OCI-LY7 (cell line): ENCODE results near the gene MPPED1. TPM values are rescaled to one million over a fixed set of nuclear protein-coding genes. Genes with fewer than 3 reads are reported as not detected.

ENCODE experiments used
- BruUV-seq: library from RNA; stranded (reverse); fragments of 400-500 nt; replicated peaks from 2 replicates; lab custom pipeline; 2021; lab: Mats Ljungman, UMichigan
- CTCF ChIA-PET: fragments of 300-600 bp; sonication (Branson Sonifier 250); formaldehyde crosslinking; loops from one replicate; lab custom pipeline; 2022; ENCODE audit warnings: antibody characterized with exemption; ENCODE audit not compliant: unreplicated experiment; lab: Charles Lee
- POLR2A ChIA-PET: fragments of 300-600 bp; sonication (Branson Sonifier 250); formaldehyde crosslinking; loops from one replicate; lab custom pipeline; 2022; ENCODE audit warnings: antibody characterized with exemption; lab: Charles Lee
- DNase-seq: peaks from one replicate; pipeline ENCODE4 v3.0.0-alpha.2; 2015; ENCODE audit warnings: low spot score
- H2AFZ ChIP-seq: fragments of 200-600 bp; sonication (generic), shearing (Covaris generic); 2 replicates; pipeline ENCODE4 v1.6.1; 2014; ENCODE audit warnings: mild to moderate bottlenecking, antibody characterized with exemption, low read length, moderate library complexity
- H3K27ac ChIP-seq: fragments of 200-600 bp; sonication (generic); 2 replicates; pipeline ENCODE4 v1.5.1; 2014; ENCODE audit warnings: mixed run types, low read depth, mild to moderate bottlenecking, moderate library complexity, low read length, inconsistent platforms; ENCODE audit not compliant: poor library complexity, severe bottlenecking
- H3K36me3 ChIP-seq: fragments of 200-600 bp; sonication (generic); 2 replicates; pipeline ENCODE4 v1.6.1; 2014; ENCODE audit warnings: mild to moderate bottlenecking, antibody characterized with exemption, low read length, moderate library complexity, mixed read lengths; ENCODE audit not compliant: insufficient read depth
- H3K4me1 ChIP-seq: fragments of 200-600 bp; sonication (generic); 2 replicates; pipeline ENCODE4 v1.5.1; 2014; ENCODE audit warnings: mild to moderate bottlenecking, low read length; ENCODE audit not compliant: insufficient read depth, poor library complexity, severe bottlenecking
- H3K4me2 ChIP-seq: fragments of 200-600 bp; sonication (generic); 2 replicates; pipeline ENCODE4 v1.6.1; 2014; ENCODE audit warnings: mild to moderate bottlenecking, low read length
- H3K4me3 ChIP-seq: fragments of 200-600 bp; sonication (generic); 2 replicates; pipeline ENCODE4 v1.5.1; 2014; ENCODE audit warnings: mild to moderate bottlenecking, low read depth, low read length; ENCODE audit not compliant: poor library complexity, severe bottlenecking
- H3K79me2 ChIP-seq: fragments of 200-600 bp; sonication (generic); 2 replicates; pipeline ENCODE4 v1.6.1; 2016; ENCODE audit warnings: low read depth, mild to moderate bottlenecking, low read length, moderate library complexity, mixed read lengths; ENCODE audit not compliant: insufficient read depth
- H3K9me2 ChIP-seq: fragments of 200-600 bp; sonication (generic); 2 replicates; pipeline ENCODE4 v1.6.1; 2016; ENCODE audit warnings: mild to moderate bottlenecking, low read length, mixed read lengths; ENCODE audit not compliant: insufficient read depth
- H3K9me3 ChIP-seq: fragments of 200-600 bp; sonication (generic); 2 replicates; pipeline ENCODE4 v1.6.1; 2014; ENCODE audit warnings: mild to moderate bottlenecking, mixed run types, low read length, mixed read lengths
- H4K20me1 ChIP-seq: fragments of 200-600 bp; sonication (generic); 2 replicates; pipeline ENCODE4 v1.6.1; 2014; ENCODE audit warnings: mild to moderate bottlenecking, antibody characterized with exemption, low read length, moderate library complexity, mixed read lengths; ENCODE audit not compliant: insufficient read depth
- CTCF ChIP-seq: fragments of 200-600 bp; sonication (generic); conservative IDR thresholded peaks from 2 replicates; pipeline ENCODE4 v1.5.1; 2014; ENCODE audit warnings: mild to moderate bottlenecking, antibody characterized with exemption, low read length, moderate library complexity, mixed read lengths
- EZH2phosphoT487 ChIP-seq: fragments of 200-600 bp; sonication (generic); IDR thresholded peaks from 2 replicates; pipeline ENCODE4 v1.6.1; 2018; ENCODE audit warnings: low read depth, borderline replicate concordance, mild to moderate bottlenecking, mixed run types, antibody characterized with exemption, low read length, moderate library complexity, mixed read lengths
- intact Hi-C: fragments of 100-400 bp; cut with micrococcal nuclease; formaldehyde crosslinking; loops from one replicate; pipeline ENCODE4 v1.10.0; 2022; ENCODE audit not compliant: unreplicated experiment
- total RNA-seq, 2 experiments: library from RNA; depleted of rRNA in 1 of 2; stranded (reverse); fragments of >200 nt in 1 of 2; shearing (Covaris generic) in 1 of 2; gene quantifications; 2 replicates each; pipeline ENCODE4 v1.2.3, GENCODE V29; 2014 to 2022

The MPPED1 gene
- total RNA-seq, 2 experiments from 2014 or later = not detected

- intact Hi-C loops = no loop called here
- Histone ChIP-seq H3K36me3 (no peaks in the 10 kb centered on the region), H3K4me1 (no peaks in the 10 kb centered on the region), H3K4me3 (no peak overlapping the region), H4K20me1 (no peaks in the 10 kb centered on the region), H3K9me2 (no peaks in the 10 kb centered on the region), H2AFZ (no peak overlapping the region), H3K79me2 (no peaks in the 10 kb centered on the region), H3K4me2 (no peak overlapping the region), H3K27ac (no peak overlapping the region), H3K9me3 (no peaks in the 10 kb centered on the region)
- POLR2A ChIA-PET = no interaction called here
- no TSS peak for BruUV-seq
- CTCF ChIA-PET = no interaction called here
- no peak for DNase-seq
- TF ChIP-seq EZH2phosphoT487 (no peak), CTCF (no peak)
Observed at GRCh38 chr22:43502306-43502874, 90.6 kb downstream of the MPPED1 start.

- no peak for TF ChIP-seq CTCF
- TF ChIP-seq EZH2phosphoT487 = no peak
- no peak for DNase-seq
- H3K4me2 ChIP-seq = no peak overlapping the region
- no peak overlapping the region for H2AFZ ChIP-seq
- ChIA-PET POLR2A (no interaction called here), CTCF (no interaction called here)
- no peaks in the 10 kb centered on the region for H3K4me1 ChIP-seq
- H3K9me2 ChIP-seq = no peaks in the 10 kb centered on the region
- no peaks in the 10 kb centered on the region for H3K79me2 ChIP-seq
- no peak overlapping the region for H3K27ac ChIP-seq
- H4K20me1 ChIP-seq = no peaks in the 10 kb centered on the region
- H3K4me3 ChIP-seq = no peak overlapping the region
- H3K36me3 ChIP-seq = no peaks in the 10 kb centered on the region
- no peaks in the 10 kb centered on the region for H3K9me3 ChIP-seq
- no TSS peak for BruUV-seq
- intact Hi-C loops = no loop called here
Observed at GRCh38 chr22:43504068-43504467, 92.3 kb downstream of the MPPED1 start.

GRCh38 chr22:43504666-43505261 is 93.0 kb downstream of the MPPED1 start:
- BruUV-seq = no TSS peak
- Histone ChIP-seq H3K4me1 (no peaks in the 10 kb centered on the region), H3K79me2 (no peaks in the 10 kb centered on the region), H3K4me2 (no peak overlapping the region), H3K36me3 (no peaks in the 10 kb centered on the region), H3K4me3 (no peak overlapping the region), H3K9me2 (no peaks in the 10 kb centered on the region), H3K9me3 (no peaks in the 10 kb centered on the region), H2AFZ (no peak overlapping the region), H4K20me1 (no peaks in the 10 kb centered on the region), H3K27ac (no peak overlapping the region)
- intact Hi-C loops = no loop called here
- no peak for DNase-seq
- no peak for TF ChIP-seq CTCF
- TF ChIP-seq EZH2phosphoT487 = no peak
- ChIA-PET CTCF (no interaction called here), POLR2A (no interaction called here)
